GM19023 (cell line): ENCODE measurements around the gene OR2V2.
"Not testable (repeated sequence)": the region's sequence is repeated elsewhere in the genome, so short reads cannot be mapped to it uniquely, and the experiment has no call there.

Experiments
- ATAC-seq: cut with Tn5 transposase; IDR thresholded peaks from one replicate; pipeline ENCODE4 v1.9.1; 2021; ENCODE audit warnings: mild to moderate bottlenecking, moderate library complexity; ENCODE audit not compliant: unreplicated experiment

The OR2V2 gene, protein sequence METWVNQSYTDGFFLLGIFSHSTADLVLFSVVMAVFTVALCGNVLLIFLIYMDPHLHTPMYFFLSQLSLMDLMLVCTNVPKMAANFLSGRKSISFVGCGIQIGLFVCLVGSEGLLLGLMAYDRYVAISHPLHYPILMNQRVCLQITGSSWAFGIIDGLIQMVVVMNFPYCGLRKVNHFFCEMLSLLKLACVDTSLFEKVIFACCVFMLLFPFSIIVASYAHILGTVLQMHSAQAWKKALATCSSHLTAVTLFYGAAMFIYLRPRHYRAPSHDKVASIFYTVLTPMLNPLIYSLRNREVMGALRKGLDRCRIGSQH

GRCh38 chr5:181146927-181147636 lies at the start of gene OR2V2:
OR2V2 (plus strand) TSS chr5:181147586; CDS start chr5:181154943, 7,357 bp downstream.
- ATAC-seq, result not testable (repeated sequence)

GRCh38 chr5:181097759-181098491 lies 49.5 kb upstream of the OR2V2 start:
- ATAC-seq, result not testable (repeated sequence)

DNA sequence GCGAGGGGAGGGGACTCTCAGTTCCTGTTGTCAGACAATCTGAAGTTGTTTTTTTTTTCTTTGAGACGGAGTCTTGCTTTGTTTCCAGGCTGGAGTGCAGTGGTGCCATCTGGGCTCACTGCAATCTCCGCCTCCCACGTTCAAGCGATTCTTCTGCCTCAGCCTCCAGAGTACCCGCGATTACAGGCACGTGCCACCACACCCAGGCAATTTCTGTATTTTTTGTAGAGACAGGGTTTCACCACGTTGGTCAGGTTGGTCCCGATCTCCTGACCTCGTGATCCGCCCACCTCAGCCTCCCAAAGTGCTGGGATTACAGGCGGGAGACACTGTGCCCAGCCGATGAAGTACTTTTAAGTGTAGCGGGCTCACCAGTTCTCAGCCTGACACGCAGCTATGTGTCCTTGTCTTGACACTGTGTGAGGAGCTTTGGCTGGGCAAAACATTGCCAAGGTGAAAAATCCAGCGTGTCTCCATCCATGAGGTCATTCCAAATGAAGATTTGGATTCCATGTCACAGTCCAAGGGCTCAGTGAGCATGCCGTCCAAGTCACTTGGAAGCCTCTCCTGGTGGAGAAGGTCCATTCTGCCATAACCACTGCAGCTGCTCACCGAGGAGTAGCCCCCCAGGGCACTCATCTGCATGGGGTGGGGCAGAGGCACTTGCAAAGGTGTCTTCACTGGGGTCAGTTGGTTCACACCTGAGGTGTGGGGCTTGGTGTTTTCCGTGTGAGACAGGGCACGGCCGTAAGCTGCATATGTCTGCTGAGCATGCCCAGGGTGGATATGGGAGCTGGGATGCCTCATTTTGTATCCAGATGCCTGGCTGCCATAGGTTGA lies 48.4 kb upstream of the OR2V2 start:
- no peak for ATAC-seq

DNA sequence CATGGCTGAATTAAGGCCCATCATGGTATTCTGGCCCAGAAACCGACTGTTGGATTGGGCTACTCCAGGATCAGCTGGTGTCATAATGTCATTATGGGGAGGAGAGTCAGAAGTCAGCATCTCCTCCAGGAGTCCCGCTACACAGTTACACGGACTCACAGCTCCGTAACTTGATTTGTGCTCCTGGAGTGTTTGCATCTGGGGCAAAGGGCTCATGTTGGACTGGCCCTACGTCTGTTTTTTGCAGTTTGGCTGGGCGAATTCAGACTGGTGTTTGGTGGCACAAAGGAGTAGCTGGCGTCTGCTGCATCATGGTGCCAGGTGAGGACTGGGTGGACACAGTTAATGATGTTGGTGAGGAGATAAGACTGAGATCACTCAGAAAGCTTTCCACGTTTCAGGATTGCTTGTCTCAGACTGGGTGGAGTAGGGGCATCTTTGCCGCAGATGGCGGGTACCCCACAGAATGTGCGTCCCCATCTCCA lies 47.7 kb upstream of the OR2V2 start:
- ATAC-seq, result no peak

DNA sequence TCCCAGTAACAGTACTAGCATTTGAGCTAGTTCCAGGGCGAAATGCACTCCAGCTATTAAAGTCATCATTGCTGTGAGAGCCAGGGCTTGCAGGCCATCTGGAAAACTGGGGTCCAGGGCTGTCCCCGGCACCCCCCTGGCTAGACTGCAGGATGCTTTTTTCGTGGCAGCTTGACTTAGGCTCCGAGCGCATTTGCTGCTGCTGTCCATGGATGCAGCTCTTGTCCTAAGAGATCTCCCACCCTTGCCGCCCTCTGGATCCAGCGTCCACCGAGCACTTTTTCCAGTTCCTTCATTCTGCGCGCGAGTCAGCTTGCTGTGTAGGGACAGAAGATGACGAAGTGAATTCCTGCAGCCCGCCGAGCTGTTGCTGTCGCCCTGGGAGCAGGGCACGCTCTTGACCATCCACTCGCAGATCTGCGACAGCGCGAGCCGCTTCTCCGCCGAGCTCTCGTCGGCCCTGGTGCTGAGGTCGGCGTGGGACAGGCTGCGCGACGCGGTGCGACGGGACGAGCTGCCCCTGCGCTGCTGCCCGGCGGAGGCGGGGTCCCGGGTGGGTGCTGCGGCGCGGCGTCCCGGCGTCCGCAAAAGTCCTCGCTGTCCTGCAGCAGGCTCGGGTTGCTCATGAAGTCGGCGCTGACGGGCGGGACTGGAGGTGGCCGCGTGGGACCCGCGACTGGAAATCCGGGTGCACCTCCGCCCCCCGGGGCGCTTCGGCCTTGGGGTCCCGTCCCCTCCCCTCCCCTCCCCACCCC lies 47.1 kb upstream of the OR2V2 start:
- ATAC-seq, result no peak

GRCh38 chr5:181101030-181101641 lies 46.2 kb upstream of the OR2V2 start:
- ATAC-seq, result not testable (repeated sequence)

- not testable (repeated sequence) for ATAC-seq
These were observed 45.3 kb upstream of the OR2V2 start for GRCh38 chr5:181101930-181102674.

DNA sequence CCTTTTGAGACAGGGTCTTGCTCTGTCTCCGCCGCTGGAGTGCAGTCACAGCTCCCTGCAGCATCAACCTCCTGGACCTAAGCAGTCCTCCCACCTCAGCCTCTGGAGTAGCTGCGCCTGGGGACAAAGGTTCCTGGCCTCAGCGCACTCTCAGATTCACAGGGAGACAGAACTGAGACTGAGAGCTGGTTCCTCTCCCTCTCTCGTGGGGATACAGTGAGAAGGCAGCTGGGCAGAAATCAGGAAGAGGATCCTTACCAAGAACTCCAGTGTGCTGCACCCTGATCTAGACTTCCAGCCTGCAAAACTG lies 43.2 kb upstream of the OR2V2 start:
- not testable (repeated sequence) for ATAC-seq

GRCh38 chr5:181104606-181105390 lies 42.6 kb upstream of the OR2V2 start:
- not testable (repeated sequence) for ATAC-seq

DNA sequence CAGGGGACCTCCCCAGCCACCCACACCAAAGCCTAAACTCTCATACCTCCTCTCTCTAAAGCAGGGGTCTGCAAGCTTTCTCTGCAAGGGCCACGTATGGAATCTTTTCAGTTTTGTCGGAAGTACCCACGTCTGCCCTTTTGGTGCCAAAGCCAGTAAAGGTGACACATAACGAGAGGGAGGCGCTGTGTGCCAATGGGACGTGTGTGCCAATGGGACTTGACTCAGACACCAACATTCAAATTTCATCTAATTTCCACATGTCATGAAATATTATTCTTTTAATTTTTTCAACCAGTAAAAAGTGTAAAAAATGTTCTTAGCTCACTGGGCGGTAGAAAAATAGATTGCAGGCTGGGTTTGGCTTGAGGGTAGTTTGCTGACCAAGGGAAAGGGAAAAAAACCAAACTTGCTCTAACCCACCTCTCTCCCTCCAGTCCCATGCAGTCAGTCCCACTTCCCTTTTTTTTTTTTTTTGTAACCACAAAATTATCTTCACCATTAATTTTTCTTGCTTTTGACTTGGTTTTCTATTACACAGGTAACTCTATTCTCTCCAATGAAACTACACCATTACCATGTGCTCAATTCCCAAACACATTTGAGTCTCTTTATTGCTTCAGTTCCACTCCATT lies 41.9 kb upstream of the OR2V2 start:
- no peak for ATAC-seq

- no peak for ATAC-seq
These were observed 39.7 kb upstream of the OR2V2 start for GRCh38 chr5:181107699-181108098.

DNA sequence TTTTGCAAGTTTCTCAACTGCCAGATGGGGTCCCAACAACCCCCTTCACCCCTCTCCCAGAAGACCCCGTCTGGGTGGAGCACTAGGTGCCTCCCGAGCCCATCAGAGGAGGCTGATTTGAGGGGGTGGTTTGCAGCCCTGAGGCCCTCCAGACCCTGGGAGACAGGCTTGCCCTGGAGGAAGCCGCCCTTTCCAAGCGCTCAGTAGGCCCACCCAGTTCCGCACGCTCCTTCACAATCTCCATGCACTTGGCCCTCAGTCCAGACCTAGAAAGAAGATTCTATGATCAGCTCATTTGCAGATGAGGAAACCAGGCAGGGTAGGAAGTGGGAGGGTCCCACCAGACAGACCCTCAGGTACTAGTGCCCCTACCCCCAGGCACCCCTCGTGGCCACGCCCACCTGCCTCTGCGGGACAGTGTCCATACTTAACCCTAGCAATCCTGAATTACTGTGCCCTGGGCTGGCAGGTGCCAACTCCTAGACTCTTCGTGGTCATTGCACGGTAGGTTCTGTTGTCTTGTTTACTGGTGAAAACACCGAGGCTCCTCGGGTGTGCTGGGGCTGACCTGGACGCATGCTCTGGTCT lies 38.7 kb upstream of the OR2V2 start:
- no peak for ATAC-seq

- ATAC-seq, result no peak
These were observed 37.8 kb upstream of the OR2V2 start for GRCh38 chr5:181109489-181110013.

DNA sequence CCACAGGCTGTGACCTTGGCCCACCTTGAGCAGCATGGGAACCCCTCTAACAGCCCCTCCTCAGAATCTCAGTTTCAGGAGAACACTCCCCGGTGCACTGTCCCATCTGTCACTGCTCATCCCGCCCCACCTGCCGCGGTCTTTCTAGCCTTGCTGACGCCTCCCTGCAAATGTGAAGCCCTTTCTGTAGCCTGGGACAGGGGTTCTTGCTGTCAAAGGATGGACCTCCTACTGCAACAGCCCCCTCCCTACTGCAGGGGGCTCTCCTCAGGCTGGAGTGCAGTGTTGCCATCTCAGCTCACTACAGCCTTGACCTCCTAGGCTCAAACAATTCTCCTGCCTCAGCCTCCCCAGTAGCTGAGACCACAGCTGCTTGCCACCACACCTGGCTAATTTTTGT lies 36.4 kb upstream of the OR2V2 start:
- ATAC-seq, result no peak

- ATAC-seq, result no peak
These were observed 34.9 kb upstream of the OR2V2 start for GRCh38 chr5:181112476-181112875.

- ATAC-seq, result not testable (repeated sequence)
These were observed 33.8 kb upstream of the OR2V2 start for GRCh38 chr5:181113572-181113971.

DNA sequence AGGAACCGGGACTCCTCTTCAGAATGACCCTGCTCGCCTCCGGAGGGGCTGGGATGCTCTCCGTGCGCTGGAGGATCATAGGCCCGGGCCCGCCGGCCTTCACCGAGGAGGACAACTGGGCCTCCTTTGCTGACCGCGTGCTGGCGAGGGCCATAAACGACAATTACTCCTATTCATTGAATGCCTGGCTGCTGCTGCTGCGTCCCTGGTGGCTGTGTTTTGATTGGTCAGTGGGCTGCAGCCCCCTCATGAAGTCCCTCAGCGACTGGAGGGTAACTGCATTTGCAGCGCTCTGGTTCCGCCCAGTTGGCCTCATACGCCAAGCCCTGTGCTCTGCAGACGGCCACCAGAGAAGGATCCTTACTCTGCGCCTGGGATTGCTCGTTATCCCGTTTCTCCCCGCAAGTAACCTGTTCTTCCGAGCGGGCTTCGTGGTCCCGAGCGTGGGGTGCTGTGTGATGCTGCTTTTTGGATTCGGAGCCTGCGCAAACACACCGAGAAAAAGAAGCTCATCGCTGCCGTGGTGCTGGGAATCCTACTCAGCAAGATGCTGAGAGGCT lies 33.0 kb upstream of the OR2V2 start:
- ATAC-seq, result no peak
